ENCODE measurements around the gene HSPA12B.

- TF ChIP-seq PATZ1 (CRISPR knock-in tag; IDR thresholded peaks at IDR 0.05; ENCODE audit: borderline replicate concordance) (no peak), TCF4 (CRISPR knock-in tag; IDR thresholded peaks at IDR 0.05; ENCODE audit: borderline replicate concordance) (no peak), ZC3H10 (CRISPR knock-in tag; IDR thresholded peaks at IDR 0.05) (no peak), BACH2 (CRISPR knock-in tag; IDR thresholded peaks at IDR 0.05; ENCODE audit: borderline replicate concordance) (no peak), RARB (CRISPR knock-in tag; IDR thresholded peaks at IDR 0.05) (no peak), ZFP30 (CRISPR knock-in tag; IDR thresholded peaks at IDR 0.05) (no peak), CSDC2 (CRISPR knock-in tag; IDR thresholded peaks at IDR 0.05) (no peak), CREB5 (CRISPR knock-in tag; IDR thresholded peaks at IDR 0.05; ENCODE audit: low read depth) (no peak), CSRNP3 (CRISPR knock-in tag; IDR thresholded peaks at IDR 0.05) (no peak), ZFP3 (CRISPR knock-in tag; IDR thresholded peaks at IDR 0.05) (no peak)
Observed at GRCh38 chr20:3743251-3743650, 10.8 kb downstream of the HSPA12B start.

Measured in SK-N-SH treated with all-trans-retinoic acid at 6 μM for 48 hours (cell line).